Measurements from ENCODE around the gene BLACAT1. TPM values are rescaled to one million over a fixed set of nuclear protein-coding genes. Genes with fewer than 3 reads are reported as not detected.

The BLACAT1 gene
- total RNA-seq, 1 experiment from 2014 or later, result 0.31 TPM

GRCh38 chr1:205492201-205492667 is 36.4 kb upstream of the BLACAT1 start:
- ChIA-PET CTCF (no interaction called here), POLR2A (no interaction called here)
- H3K4me3 ChIP-seq (ENCODE audit: low read depth in 2 of 2, low read length in 2 of 2), result no peak overlapping the region
- H3K27me3 ChIP-seq (ENCODE audit: control insufficient read depth, insufficient read depth, low read length), result no peaks in the 10 kb centered on the region
- BruUV-seq (replicated peaks), result no TSS peak
- no peaks in the 10 kb centered on the region for H3K9me3 ChIP-seq (ENCODE audit: control insufficient read depth, insufficient read depth, low read depth, low read length)
- in situ Hi-C loops (cut with HindIII; ENCODE audit: low pct_unique_long_range_greater_than_20kb, low sequenced_read_pairs) (no loop called here), intact Hi-C loops (cut with micrococcal nuclease; ENCODE audit: unreplicated experiment) (no loop called here)
- H3K4me1 ChIP-seq (ENCODE audit: control insufficient read depth, insufficient read depth, low read length), result no peaks in the 10 kb centered on the region
- ATAC-seq (no peak), DNase-seq (ENCODE audit: low read depth, low spot score) (no peak)
- no peak for TF ChIP-seq POLR2AphosphoS5 (IDR thresholded peaks at IDR 0.05; ENCODE audit: low read depth, low read length)
- no peak for TF ChIP-seq CTCF (IDR thresholded peaks at IDR 0.05)
- no peak for TF ChIP-seq REST (IDR thresholded peaks at IDR 0.05; ENCODE audit: insufficient read depth in 1 of 2, low read depth in 2 of 2, low read length in 1 of 2)
- TF ChIP-seq SIN3A (IDR thresholded peaks at IDR 0.05; ENCODE audit: borderline replicate concordance, insufficient read depth, low read depth, low read length), result no peak
- no peak for TF ChIP-seq TCF7L2 (IDR thresholded peaks at IDR 0.05; ENCODE audit: low read depth, low read length)
- no peaks in the 10 kb centered on the region for H3K36me3 ChIP-seq (ENCODE audit: control insufficient read depth, insufficient read depth, low read length)
- no peak overlapping the region for H3K27ac ChIP-seq (ENCODE audit: low read length)

- POLR2A ChIA-PET, result no interaction called here
- Histone ChIP-seq H3K36me3 (ENCODE audit: control insufficient read depth, insufficient read depth, low read length) (no peaks in the 10 kb centered on the region), H3K27ac (ENCODE audit: low read length) (no peak overlapping the region), H3K27me3 (ENCODE audit: control insufficient read depth, insufficient read depth, low read length) (no peaks in the 10 kb centered on the region), H3K4me1 (ENCODE audit: control insufficient read depth, insufficient read depth, low read length) (no peaks in the 10 kb centered on the region), H3K4me3 (ENCODE audit: low read depth in 2 of 2, low read length in 2 of 2) (no peak overlapping the region), H3K9me3 (ENCODE audit: control insufficient read depth, insufficient read depth, low read depth, low read length) (no peaks in the 10 kb centered on the region)
- intact Hi-C loops (cut with micrococcal nuclease; ENCODE audit: unreplicated experiment), result no loop called here
- CTCF ChIA-PET, result no interaction called here
- DNase-seq (ENCODE audit: low read depth, low spot score) (no peak), ATAC-seq (no peak)
- in situ Hi-C loops (cut with HindIII; ENCODE audit: low pct_unique_long_range_greater_than_20kb, low sequenced_read_pairs), result no loop called here
- no peak for TF ChIP-seq REST (IDR thresholded peaks at IDR 0.05; ENCODE audit: insufficient read depth in 1 of 2, low read depth in 2 of 2, low read length in 1 of 2)
- TF ChIP-seq CTCF (IDR thresholded peaks at IDR 0.05), result no peak
- no TSS peak for BruUV-seq (replicated peaks)
These were observed 35.9 kb upstream of the BLACAT1 start for GRCh38 chr1:205491794-205492193.

Measured in Panc1 (cell line).